IPS-11a (cell line): ENCODE results near the gene CLIC3.
A peak's percentile ranks its signal among the peaks of the same experiment; 100 is the strongest.
"Not testable (repeated sequence)": the region's sequence is repeated elsewhere in the genome, so short reads cannot be mapped to it uniquely, and the experiment has no call there.

Source experiments
- H3K4me3 ChIP-seq: one replicate; pipeline ENCODE4 v1.5.1; 2013; ENCODE audit warnings: low read depth, low read length, control low read depth

Gene CLIC3, protein sequence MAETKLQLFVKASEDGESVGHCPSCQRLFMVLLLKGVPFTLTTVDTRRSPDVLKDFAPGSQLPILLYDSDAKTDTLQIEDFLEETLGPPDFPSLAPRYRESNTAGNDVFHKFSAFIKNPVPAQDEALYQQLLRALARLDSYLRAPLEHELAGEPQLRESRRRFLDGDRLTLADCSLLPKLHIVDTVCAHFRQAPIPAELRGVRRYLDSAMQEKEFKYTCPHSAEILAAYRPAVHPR

DNA sequence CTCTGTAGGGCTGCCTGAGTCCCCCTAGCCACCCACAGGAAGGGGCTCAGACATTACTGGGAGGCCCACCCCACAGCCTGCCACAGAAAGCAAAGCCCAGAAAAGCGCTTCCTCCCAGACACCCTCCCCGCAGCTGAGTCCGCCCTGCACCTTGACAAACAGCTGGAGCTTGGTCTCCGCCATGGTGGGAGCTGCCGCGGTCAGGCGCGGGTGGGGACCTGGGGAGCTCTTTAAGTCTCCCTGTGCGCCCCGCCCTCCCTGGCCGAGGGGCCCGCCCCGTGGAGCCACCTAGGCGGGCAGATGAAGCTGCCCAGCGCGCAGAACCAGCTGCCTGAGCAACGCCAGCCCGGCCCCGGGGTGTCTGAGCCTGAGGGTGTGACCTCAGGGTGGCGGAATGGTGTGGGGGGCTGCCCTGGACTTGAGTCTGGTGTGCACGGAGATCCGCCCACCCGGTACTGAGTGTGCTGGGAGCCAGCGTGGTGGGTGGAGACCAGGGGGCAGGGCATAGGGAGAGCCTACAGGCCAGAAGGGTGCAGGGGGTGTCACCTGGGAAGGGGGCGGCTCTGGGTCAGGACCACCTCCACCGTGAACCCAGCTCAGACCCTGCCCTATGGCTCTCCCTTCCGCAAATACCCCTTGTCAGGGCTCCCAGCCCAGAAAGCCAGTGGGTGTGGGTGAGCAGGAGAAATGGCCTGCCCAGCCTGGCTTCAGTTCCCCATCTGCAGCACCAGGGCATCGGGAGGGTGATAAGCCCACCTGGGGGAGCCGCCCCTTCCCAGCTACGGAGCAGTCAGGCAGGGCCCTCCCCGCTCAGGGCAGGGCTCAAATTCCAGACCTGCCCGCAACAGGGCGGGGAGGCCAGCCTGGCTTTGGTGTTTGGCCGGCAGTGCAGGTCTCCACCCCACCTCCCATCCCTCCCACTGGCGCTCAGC, at the start of gene CLIC3:
Gene CLIC3, minus strand, starts transcription at position 208 of the 932 bp plus-strand sequence. Its CDS starts 25 bp downstream, at position 183.
- no peak within 1 kb of the TSS for H3K4me3 ChIP-seq

DNA sequence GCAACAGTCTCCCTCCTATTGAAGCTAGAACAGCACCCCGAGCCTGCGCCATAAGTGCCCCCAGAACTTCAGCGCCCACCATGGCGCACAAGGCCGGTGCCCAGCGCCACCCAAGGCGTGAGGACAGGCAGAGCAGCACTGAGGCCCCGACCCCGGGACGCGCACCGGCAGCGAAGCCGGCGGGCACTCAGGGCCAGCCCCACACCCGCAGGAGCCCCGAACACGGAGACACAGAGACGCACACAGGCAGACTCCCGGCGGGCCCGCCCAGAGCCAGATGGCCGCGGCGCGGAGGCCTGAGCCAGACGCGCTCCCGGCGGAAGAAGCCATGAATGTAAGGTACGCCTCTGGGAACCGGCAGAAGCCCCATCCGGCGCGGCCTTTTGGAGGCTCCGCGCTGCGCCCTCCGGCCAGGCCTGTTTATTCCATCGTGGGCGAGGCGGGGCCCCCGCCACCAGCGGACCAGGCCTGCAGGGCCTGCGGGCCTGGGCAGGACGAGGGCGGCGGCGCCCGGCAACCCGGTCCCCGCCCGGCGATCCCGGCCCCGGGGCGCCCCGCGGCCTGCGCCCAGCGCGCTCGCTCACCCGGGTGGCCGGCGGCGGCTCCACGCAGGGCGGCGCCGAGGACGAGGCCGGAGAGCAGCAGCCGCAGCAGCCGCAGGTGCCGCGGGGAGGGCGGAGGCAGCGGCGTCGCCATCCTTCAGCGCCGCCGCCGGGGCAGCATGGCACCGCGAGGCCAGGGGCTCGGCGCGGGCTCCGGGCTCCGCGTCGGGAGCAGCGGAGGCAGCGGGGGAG, 49.1 kb upstream of the CLIC3 start:
- peak overlapping the region; percentile 48 for H3K4me3 ChIP-seq

DNA sequence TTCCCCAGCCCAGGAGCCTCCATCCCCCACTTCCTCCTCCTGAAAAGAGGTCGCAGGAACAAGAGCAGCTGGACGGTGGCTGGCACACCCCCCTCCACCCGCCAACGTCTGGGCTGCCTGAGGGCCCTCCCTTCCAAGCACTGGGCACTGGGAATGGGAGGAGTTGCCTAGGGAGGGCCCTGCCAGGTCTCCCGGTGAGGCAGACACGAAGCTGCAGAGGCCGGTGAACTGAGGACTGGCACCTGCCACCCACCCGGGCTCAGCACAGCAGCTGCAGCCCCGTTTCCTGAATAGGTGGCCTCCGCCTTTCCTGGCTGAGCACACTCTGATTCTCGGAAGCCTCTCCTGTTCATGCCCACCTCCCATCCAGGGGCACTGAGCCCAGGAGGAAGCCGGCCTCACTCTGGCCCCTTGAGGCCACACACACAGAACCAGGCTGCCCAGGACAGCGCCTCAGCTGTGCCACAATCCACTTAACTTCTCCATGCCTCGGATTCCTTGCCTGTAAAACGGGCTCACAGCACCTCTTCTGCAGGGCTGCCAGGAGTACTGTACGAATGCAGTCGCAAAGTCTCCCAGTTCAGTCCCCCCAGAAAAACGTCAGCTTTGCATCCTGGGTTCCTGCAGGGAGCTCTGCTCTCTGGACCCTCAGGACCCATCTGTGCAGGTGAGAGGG, 48.3 kb upstream of the CLIC3 start:
- peak overlapping the region; percentile 15 for H3K4me3 ChIP-seq

DNA sequence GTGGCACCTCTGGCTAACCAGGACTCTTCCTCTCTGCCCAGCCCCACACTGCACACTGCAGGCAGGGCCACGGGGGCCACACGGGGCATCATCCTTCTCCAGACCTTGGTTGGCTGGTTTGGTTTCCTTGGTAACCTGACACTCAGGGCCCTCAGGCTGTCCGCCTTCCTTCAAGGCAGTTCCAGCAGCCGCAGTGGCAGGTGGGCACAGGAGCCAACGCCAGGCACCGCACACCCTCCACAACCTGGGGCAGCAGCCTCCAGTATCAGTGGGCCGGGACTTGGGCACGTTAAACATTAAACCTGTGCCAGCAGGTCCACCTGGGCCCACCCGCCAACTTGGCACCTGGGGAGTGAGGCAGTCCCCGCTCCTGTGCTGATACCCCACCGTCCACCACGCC, 47.7 kb upstream of the CLIC3 start:
- no peak overlapping the region for H3K4me3 ChIP-seq

DNA sequence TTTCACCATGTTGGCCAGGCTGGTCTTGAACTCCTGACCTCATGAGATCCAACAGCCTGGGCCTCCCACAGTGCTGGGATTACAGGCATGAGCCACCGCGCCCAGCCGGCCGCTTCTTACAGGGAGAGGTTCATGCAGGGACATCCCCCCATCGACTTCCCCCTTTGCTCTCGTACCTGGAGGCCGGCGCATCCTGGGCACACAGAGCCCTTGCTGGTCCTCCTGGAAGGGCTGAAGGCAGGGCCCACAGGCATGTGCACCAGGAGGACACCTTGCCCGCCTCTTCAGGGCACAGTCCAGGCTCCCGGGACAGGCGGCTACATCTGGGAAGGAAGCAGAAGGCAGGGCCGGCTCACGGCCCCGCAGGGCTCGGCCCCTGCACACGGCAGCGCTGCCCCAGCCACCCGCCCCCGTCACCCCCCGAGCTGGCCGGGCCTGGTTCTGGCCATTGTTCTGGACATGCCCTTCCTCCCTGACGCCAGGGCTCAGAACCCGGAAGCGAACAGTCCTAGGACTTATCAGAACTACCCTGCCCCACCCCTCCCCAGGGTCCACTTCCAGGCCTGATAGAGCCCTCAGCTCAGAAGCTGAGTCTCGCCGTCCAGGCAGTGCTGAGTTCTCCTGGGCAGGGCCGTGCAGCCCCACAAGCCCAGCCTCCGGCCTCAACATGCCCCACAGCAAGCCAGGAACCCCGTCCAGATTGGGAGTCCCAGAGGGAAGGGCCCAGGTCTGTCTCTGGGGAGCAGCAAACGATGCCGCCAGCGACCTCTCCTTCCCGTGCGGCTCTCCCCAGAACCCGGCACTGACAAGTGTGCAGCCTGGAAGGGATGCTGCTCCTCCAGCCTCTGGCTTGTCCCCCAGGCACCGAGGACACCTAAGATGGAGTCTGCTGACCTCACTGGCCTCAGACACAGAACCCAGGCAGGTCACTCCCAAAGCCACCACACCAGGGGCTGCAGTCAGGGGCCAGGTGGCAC, 46.7 kb upstream of the CLIC3 start:
- H3K4me3 ChIP-seq = no peak overlapping the region

DNA sequence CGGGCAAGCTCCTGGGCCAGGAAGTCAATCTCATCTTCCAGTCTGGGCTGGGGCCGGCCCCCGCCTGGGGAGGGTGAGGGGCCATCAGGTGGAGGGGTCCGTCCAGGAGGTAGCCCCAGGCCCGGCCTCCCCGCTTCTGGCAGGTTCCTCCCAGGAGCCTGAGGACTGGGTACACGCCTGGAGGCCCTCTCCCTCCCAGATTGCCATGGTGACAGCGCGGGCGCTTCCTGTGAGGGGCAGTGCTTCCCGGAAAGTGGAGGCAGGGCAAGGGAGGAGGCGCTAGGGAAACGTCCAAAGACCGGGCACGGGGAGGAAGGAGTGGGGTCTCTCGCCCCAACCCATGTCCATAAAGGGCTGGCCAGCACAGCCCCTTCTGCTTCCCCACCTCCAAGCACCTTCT, 44.8 kb upstream of the CLIC3 start:
- H3K4me3 ChIP-seq = no peak overlapping the region

DNA sequence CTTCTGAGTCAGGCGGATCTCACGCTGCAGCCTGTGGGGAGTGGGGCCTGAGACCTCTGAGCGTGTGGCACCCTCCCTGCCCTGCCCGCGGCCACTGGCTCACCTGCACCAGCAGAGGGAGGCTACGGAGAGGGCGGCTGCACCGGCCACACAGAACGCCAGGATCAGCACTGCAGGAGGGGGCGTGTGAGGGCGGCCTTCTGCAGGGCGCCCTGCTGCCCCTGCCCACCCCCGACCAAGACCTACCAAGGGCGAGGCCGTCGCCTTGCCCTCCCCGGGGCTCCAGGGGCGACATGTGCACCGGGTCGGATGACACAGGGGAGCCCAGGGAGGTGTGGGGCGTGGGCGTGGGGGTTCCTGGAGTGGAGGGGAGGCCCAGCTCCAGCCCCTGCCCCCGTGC, 44.2 kb upstream of the CLIC3 start:
- H3K4me3 ChIP-seq = no peak overlapping the region

DNA sequence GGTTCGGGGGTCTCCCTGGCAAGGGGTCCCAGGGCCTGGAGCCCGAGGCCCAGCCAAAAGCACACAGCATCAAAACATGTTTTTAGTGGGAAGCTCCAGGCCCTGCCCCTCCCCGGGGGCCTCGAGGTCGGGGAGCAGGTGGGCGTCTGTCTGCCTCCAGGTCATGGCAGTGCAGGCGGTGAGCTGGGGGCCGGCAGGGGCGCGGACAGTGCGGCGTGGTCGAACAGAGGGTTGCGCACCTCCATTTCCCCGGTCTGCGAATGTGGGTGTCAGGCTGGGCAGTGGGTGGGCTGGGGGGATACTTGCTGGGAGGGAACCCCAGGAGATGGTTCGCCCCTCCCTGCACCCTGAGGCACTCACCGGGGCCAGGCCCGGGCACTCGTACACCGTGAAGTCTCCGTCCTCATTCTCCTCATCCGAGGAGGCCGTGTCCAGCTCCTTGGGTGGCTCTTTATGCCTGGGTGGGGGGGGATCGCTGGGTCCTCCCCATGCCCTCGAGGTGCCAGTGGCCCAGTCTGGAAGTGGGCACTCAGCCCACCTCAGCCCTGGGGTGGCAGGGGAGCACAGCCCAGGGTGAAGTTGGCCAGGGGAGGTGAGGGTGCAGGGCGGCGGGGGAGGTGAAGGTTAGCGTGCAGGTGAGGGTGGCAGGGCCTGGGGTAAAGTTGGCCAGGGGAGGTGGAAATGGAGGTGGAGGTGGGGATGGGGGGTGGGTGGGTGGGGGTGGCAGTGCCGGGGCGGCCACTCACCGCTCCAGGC, 43.4 kb upstream of the CLIC3 start:
- no peak overlapping the region for H3K4me3 ChIP-seq

DNA sequence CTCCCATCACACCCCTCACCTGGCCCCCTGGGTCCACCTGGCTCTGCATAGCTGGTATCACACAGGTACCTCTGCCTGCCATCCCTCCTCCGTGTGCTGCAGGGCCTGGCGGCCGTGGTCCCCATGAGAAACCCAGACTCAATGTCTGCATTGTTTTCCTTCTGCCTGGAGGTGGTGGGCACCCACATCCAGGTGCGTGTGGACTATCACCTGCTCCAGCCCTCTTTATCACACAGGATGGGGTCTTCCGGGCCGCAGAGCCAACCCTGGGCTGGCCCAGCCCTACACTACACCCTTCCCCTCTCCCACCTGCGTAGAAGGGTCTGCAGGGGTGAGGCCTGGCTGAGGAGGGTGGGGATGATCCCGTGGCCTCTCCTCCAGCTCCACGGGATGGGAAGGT, 42.5 kb upstream of the CLIC3 start:
- no peak overlapping the region for H3K4me3 ChIP-seq

DNA sequence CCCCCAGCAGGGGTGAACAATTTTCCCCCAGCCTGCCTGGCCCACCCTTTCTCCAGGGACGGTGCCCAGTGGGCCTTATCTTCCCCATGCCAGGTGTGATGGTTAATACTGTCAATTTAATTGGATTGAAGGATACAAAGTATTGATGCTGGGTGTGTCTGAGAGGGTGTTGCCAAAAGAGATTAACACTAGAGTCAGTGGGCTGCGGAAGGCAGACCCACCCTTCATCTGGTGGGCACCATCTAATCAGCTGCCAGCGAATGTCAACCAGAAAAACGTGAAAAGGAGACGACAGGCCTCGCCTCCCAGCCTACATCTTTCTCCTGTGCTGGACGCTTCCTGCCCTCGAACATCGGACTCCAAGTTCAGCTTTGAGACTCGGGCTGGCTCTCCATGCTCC, 41.1 kb upstream of the CLIC3 start:
- no peak overlapping the region for H3K4me3 ChIP-seq

DNA sequence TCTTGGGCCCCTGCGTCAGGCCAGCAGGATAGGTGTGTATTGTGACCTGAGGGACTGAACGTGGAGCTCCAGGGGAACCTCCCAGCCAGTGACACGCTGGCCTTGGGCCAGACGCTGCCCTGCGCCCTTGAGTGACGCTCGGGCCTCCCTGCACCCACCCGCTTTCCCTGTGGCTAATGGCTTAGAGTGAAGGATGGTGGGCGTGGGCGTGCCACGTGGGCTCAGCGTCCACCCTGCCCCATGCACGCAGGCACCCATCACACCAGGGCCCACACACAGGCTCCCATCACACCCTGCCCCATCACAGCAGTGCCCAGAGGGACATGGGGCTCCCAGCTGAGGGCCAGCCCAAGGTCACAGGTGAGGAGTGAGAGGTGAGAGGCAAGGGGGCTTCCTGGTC, 40.7 kb upstream of the CLIC3 start:
- no peak overlapping the region for H3K4me3 ChIP-seq

DNA sequence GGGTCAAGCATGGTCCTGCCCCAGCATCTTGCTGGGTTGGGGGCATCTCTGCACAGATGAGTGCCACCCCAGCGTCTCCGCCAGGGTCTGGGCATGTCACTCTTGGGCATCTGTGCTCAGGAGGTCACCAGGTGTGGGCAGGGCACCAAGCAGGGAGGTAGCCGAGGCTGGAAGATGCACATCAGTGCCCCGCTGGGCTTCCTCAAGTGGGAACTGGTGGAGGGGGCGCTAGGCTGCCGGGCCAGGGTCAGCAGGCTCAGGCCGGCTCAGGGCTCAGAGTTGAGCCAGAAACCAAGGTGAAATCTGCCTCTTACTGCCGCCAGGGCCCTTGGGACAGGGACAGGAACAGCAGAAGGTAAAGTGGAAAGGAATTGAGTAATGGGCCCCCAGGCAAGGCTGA, 39.6 kb upstream of the CLIC3 start:
- H3K4me3 ChIP-seq = no peak overlapping the region

DNA sequence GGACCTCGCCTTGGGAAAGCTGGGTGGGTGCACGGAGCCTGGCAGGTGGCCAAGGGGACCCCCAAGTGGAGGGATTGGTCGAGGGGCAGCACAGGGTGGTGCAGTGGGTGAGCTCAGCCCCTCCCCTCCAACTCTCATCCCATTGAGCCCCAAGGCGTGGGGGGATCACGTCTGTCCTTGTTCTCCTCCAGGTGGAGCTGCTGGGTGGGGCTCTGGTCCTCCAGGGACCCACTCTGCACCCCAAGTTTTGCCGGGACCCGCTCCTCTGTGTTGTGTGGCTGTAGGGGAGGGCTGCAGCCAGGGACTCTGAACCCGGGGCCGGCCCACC, 39.1 kb upstream of the CLIC3 start:
- no peak overlapping the region for H3K4me3 ChIP-seq

DNA sequence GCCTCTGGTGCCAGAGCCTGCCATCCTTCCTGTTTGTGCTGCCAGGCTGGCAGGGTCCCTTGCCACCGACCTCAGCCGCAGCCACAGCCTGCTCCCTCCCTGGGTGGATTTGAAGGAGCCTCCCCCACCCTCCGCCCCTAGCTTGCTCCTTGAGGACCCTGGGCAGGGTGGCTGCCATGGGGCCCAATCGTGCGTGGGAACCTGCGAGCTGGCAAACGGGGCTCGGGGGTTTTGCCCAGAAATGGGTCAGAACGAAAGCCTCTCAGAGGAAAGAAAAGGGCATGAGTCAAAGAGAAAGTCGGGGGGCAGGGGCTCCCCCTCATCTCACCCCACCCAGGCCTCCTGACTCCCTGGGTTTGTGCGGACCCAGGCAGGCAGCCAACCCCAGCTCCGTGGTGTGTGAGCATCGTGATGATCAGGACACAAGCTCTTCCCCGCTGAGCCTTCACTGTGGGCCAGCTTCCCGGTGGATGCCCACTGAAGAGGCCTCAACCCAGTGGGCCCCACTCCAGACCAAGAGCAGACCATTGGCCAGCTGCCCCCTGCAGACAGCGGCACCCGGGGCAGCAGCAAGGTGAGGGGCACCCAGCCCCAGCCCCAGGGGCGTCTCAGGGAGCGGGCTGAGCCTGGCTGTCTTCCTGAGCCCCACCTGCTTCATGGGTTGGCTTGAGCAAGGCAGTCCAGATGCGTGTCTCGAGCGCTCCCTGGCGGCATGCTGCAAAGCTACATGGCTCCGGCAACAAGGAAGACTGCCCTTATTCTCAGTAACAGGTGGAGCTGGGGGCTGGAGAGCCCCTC, 38.5 kb upstream of the CLIC3 start:
- H3K4me3 ChIP-seq = no peak overlapping the region

DNA sequence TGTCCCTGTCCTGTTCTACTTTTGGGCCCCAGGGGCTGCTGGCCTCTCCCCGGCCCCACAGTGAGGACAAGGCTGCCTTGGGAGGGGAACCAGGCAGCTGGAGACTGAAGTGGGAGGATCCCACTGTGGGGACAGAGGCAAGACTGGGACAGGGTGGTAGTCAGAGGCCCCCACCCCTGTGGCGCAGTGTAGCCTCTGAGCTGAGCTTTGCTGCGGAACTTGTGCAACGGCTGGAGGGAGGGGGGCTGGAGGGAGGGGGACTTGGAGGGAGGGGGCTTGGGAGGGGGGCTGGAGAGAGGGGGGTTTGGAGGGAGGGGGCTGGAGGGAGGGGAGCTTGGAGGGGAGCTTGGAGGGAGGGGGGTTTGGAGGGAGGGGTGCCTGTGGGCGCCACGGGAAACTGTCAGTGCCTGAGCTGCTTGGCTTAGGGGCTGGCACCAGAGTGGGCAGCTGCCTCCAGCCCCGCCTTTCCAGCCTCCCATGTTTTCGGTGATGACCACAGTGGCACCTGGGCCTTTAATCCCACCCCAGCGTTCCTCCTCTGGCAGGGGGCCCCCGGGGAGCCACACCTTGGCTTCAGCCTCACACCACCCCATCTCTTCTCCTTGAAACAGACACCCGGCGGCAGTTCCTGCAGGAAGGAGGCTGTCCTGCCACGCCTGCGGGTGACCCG, 37.8 kb upstream of the CLIC3 start:
- no peak overlapping the region for H3K4me3 ChIP-seq

DNA sequence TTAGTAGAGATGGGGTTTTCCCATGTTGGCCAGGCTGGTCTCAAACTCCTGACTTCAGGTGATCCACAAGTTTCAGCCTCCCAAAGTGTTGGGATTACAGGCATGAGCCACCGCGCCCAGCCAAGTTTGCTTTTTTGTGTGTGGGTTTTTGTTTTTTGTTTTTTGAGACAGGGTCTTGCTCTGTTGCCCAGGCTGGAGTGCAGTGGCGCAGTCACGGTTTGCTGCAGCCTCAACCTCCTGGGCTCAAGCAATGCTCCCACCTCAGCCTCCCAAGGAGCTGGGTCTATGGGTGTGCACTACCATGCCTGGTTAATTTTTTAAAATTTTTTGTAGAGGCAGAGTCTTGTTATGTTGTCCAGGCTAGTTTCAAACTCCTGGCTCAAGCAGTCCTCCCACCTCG, 37.1 kb upstream of the CLIC3 start:
- H3K4me3 ChIP-seq = not testable (repeated sequence)

DNA sequence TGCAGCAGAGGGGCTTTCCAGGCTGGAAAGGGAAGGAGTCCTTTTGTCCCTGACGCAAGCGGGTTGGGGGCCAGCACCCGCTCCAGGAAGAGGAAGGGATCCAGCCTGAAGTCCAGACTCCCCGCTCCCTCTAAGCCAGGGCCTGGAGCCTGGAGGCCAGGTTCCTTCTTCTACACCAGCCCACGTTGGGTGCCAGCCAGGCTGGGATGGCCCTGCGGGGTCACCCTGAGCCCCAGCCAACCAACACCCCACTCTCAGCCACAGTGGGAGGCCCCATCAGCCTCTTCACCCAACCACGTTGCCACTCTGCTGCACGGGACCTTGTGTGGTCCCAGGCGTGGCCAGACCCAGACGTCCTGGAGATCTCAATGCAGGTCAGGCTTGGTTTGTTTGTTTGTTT, 36.5 kb upstream of the CLIC3 start:
- H3K4me3 ChIP-seq = no peak overlapping the region
